ENCODE results near the gene NBL1. TPM values are rescaled to one million over a fixed set of nuclear protein-coding genes. Genes with fewer than 3 reads are reported as not detected.

The NBL1 gene
- total RNA-seq, 1 experiment from 2014 or later = 7.9 TPM

DNA sequence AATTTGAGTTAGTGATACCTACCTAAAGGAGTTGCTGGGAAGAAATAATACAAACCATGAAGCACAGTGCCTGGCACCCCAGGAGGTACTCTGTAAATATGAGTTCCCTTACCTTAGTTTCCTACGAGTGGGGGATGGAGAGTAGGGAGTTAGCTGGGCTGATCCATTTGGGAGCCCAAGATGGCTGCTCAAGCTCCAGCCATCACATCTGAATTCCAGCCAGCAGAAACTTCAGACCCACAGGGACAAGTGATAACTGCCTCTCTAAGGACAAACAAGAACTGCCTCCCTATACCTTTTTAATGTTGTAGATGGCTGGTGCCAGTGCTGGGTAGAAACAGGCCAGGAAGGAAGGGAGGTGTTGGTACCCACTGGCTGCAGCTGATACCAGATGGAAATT lies 43.3 kb downstream of the NBL1 start:
- TF ChIP-seq EZH2 (IDR thresholded peaks at IDR 0.05; ENCODE audit: borderline replicate concordance, low read depth, low read length, poor library complexity, severe bottlenecking) = no peak
- TF ChIP-seq, protein P1, sequence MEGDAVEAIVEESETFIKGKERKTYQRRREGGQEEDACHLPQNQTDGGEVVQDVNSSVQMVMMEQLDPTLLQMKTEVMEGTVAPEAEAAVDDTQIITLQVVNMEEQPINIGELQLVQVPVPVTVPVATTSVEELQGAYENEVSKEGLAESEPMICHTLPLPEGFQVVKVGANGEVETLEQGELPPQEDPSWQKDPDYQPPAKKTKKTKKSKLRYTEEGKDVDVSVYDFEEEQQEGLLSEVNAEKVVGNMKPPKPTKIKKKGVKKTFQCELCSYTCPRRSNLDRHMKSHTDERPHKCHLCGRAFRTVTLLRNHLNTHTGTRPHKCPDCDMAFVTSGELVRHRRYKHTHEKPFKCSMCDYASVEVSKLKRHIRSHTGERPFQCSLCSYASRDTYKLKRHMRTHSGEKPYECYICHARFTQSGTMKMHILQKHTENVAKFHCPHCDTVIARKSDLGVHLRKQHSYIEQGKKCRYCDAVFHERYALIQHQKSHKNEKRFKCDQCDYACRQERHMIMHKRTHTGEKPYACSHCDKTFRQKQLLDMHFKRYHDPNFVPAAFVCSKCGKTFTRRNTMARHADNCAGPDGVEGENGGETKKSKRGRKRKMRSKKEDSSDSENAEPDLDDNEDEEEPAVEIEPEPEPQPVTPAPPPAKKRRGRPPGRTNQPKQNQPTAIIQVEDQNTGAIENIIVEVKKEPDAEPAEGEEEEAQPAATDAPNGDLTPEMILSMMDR (conservative IDR thresholded peaks at IDR 0.05; ENCODE audit: low read depth, low read length) = no peak
- no peak overlapping the region for H3K4me3 ChIP-seq (ENCODE audit: low read depth, low read length, poor library complexity, severe bottlenecking)
- no TSS peak for BruUV-seq (replicated peaks)
- intact Hi-C loops (cut with micrococcal nuclease; ENCODE audit: unreplicated experiment) = no loop called here
- H3K27ac ChIP-seq (ENCODE audit: low read depth, low read length, poor library complexity, severe bottlenecking) = no peak overlapping the region
- H3K27me3 ChIP-seq (replicated peaks; ENCODE audit: insufficient read depth, low read depth, low read length, poor library complexity) = no peaks in the 10 kb centered on the region
- no peaks in the 10 kb centered on the region for H3K36me3 ChIP-seq (ENCODE audit: insufficient read depth, low read length, poor library complexity, severe bottlenecking)
- no peak for DNase-seq (ENCODE audit: low spot score)
- H3K4me1 ChIP-seq (ENCODE audit: insufficient read depth, low read length, poor library complexity, severe bottlenecking) = no peaks in the 10 kb centered on the region
- ChIA-PET CTCF (no interaction called here), POLR2A (ENCODE audit: low non-redundant PET) (no interaction called here)
- H3K9me3 ChIP-seq (ENCODE audit: low read depth, low read length, poor library complexity, severe bottlenecking) = no peaks in the 10 kb centered on the region

GRCh38 chr1:19688041-19688842 lies 44.1 kb downstream of the NBL1 start:
- intact Hi-C loops (cut with micrococcal nuclease; ENCODE audit: unreplicated experiment) = no loop called here
- H3K9me3 ChIP-seq (ENCODE audit: low read depth, low read length, poor library complexity, severe bottlenecking) = no peaks in the 10 kb centered on the region
- BruUV-seq (replicated peaks) = no TSS peak
- H3K36me3 ChIP-seq (ENCODE audit: insufficient read depth, low read length, poor library complexity, severe bottlenecking) = no peaks in the 10 kb centered on the region
- no peak overlapping the region for H3K27ac ChIP-seq (ENCODE audit: low read depth, low read length, poor library complexity, severe bottlenecking)
- H3K4me1 ChIP-seq (ENCODE audit: insufficient read depth, low read length, poor library complexity, severe bottlenecking) = no peaks in the 10 kb centered on the region
- no peak for TF ChIP-seq EZH2 (IDR thresholded peaks at IDR 0.05; ENCODE audit: borderline replicate concordance, low read depth, low read length, poor library complexity, severe bottlenecking)
- TF ChIP-seq, protein P1 (conservative IDR thresholded peaks at IDR 0.05; ENCODE audit: low read depth, low read length) = no peak
- no peak overlapping the region for H3K4me3 ChIP-seq (ENCODE audit: low read depth, low read length, poor library complexity, severe bottlenecking)
- CTCF ChIA-PET = no interaction called here
- H3K27me3 ChIP-seq (replicated peaks; ENCODE audit: insufficient read depth, low read depth, low read length, poor library complexity) = no peaks in the 10 kb centered on the region
- DNase-seq (ENCODE audit: low spot score) = no peak
- POLR2A ChIA-PET (ENCODE audit: low non-redundant PET) = no interaction called here

DNA sequence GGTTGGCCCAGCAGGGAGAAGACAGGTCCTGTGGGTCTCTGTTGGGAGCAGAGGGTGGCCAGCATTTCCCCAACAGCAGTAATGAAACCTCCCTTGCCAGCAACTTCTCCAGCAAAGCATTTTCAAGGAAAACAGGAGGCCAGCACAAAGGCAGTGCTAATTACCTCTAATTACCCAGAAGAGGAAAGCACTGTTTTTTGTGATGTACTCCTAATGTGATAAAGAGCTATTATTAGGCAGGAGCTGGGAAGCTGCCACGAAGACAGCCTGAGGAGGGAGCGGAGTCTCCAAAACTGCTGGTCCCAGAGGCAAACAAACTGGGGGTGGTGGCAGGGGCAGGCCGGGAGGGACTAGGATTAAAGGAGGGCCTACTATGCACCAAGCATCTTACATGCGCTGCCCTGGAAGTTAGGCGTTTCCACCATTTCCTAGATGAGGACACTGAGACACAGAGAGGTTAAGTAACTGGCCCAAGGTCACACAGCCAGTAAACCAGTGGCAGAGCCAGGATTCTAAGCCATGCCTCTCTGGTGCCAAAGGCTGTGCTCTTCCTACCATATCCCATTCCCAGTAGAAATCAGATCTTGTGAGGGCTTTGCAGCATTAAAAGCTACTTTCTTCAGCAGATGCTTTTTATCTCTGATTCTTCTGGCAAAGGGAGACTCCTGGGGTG lies 45.1 kb downstream of the NBL1 start:
- Histone ChIP-seq H3K27ac (ENCODE audit: low read depth, low read length, poor library complexity, severe bottlenecking) (no peak overlapping the region), H3K4me1 (ENCODE audit: insufficient read depth, low read length, poor library complexity, severe bottlenecking) (no peaks in the 10 kb centered on the region), H3K4me3 (ENCODE audit: low read depth, low read length, poor library complexity, severe bottlenecking) (no peak overlapping the region), H3K36me3 (ENCODE audit: insufficient read depth, low read length, poor library complexity, severe bottlenecking) (no peaks in the 10 kb centered on the region), H3K9me3 (ENCODE audit: low read depth, low read length, poor library complexity, severe bottlenecking) (no peaks in the 10 kb centered on the region), H3K27me3 (replicated peaks; ENCODE audit: insufficient read depth, low read depth, low read length, poor library complexity) (no peaks in the 10 kb centered on the region)
- POLR2A ChIA-PET (ENCODE audit: low non-redundant PET) = no interaction called here
- intact Hi-C loops (cut with micrococcal nuclease; ENCODE audit: unreplicated experiment) = no loop called here
- no peak for TF ChIP-seq EZH2 (IDR thresholded peaks at IDR 0.05; ENCODE audit: borderline replicate concordance, low read depth, low read length, poor library complexity, severe bottlenecking)
- TF ChIP-seq, protein P1 (conservative IDR thresholded peaks at IDR 0.05; ENCODE audit: low read depth, low read length) = no peak
- BruUV-seq (replicated peaks) = no TSS peak
- CTCF ChIA-PET = interaction anchor here (0.6 kb wide), 1 partner anchor 1221 kb away, joined by 7 read pairs; no protein-coding TSS in a partner anchor
- no peak for DNase-seq (ENCODE audit: low spot score)
